H1 (cell line): ENCODE data around the gene UBD.

Experiments used
- CREB1 ChIP-seq: IDR thresholded peaks from 2 replicates; pipeline ENCODE4 v1.6.1; 2012; ENCODE audit warnings: inconsistent platforms
- CTCF ChIP-seq, 3 experiments: IDR thresholded peaks; 1 replicate in 2 of 3; 2 replicates in 1 of 3; pipeline versions ENCODE4 v1.5.1 to v1.6.1; 2011; ENCODE audit warnings: low read length in 3 of 3, mild to moderate bottlenecking in 3 of 3, inconsistent platforms in 2 of 3, low read depth in 1 of 3, moderate library complexity in 1 of 3; ENCODE audit not compliant: insufficient read depth in 1 of 3; ENCODE audit errors: control extremely low read depth in 1 of 3
- POLR2A ChIP-seq, 2 experiments: IDR thresholded peaks; 1 replicate in 1 of 2; 2 replicates in 1 of 2; pipeline ENCODE4 v1.6.1; 2011; ENCODE audit warnings: low read depth in 2 of 2, low read length in 2 of 2, mild to moderate bottlenecking in 2 of 2; ENCODE audit errors: control extremely low read depth in 1 of 2
- TAF1 ChIP-seq: IDR thresholded peaks from 2 replicates; pipeline ENCODE4 v1.6.1; 2011; ENCODE audit warnings: mild to moderate bottlenecking, low read depth, low read length

- TF ChIP-seq CTCF (IDR thresholded peaks at IDR 0.05; ENCODE audit: control extremely low read depth in 1 of 3, insufficient read depth in 1 of 3, low read depth in 1 of 3, low read length in 3 of 3) (no peak), POLR2A (IDR thresholded peaks at IDR 0.05; ENCODE audit: control extremely low read depth in 1 of 2, low read depth in 2 of 2, low read length in 2 of 2) (no peak), CREB1 (no peak), TAF1 (no peak)
These were observed 37.3 kb downstream of the UBD start for GRCh38 chr6:29522227-29522626.
